Measurements from ENCODE around the gene EIF4G3.
"Not testable (repeated sequence)": the region's sequence is repeated elsewhere in the genome, so short reads cannot be mapped to it uniquely, and the experiment has no call there.

EIF4G3 gene

DNA sequence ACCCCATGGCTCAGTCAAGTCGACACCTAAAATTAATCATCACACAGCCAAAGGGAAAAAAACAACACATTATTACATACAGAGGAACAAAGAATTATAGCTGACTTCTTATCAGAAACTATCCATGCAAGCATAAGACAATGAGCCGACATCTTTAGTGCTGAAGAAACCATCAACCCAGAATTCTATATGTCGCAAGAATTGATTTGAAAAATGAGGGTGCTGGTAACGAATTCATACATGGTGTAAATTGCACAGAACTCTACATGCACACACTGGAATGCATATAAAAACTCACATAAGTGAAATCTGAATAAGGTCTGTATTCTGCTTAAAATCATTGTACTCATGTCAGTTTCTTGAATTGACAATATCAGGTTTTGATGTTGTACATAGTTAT, 25.0 kb upstream of the EIF4G3 start:
- Histone ChIP-seq H4K20me1 (ENCODE audit: insufficient read depth, low read length) (no peaks in the 10 kb centered on the region), H3K4me3 (ENCODE audit: low read depth, low read length, poor library complexity, severe bottlenecking) (no peak overlapping the region), H2AFZ (ENCODE audit: low read length) (no peak overlapping the region), H3K9ac (ENCODE audit: low read length) (no peak overlapping the region), H3F3A (ENCODE audit: insufficient read depth, low read length) (no peaks in the 10 kb centered on the region), H3K9me2 (ENCODE audit: low read depth, low read length) (no peaks in the 10 kb centered on the region), H3K79me2 (ENCODE audit: insufficient read depth, low read length) (no peaks in the 10 kb centered on the region), H3K9me3 (ENCODE audit: low read length) (no peaks in the 10 kb centered on the region), H3K4me2 (ENCODE audit: low read length) (no peak overlapping the region), H3K27ac (ENCODE audit: low read depth, low read length, poor library complexity, severe bottlenecking) (no peak overlapping the region), H3K4me1 (ENCODE audit: insufficient read depth, low read length, severe bottlenecking) (no peaks in the 10 kb centered on the region), H3K27me3 (ENCODE audit: insufficient read depth, low read length) (no peaks in the 10 kb centered on the region), H3K36me3 (ENCODE audit: insufficient read depth, low read length) (no peaks in the 10 kb centered on the region)
- TF ChIP-seq, protein P1, sequence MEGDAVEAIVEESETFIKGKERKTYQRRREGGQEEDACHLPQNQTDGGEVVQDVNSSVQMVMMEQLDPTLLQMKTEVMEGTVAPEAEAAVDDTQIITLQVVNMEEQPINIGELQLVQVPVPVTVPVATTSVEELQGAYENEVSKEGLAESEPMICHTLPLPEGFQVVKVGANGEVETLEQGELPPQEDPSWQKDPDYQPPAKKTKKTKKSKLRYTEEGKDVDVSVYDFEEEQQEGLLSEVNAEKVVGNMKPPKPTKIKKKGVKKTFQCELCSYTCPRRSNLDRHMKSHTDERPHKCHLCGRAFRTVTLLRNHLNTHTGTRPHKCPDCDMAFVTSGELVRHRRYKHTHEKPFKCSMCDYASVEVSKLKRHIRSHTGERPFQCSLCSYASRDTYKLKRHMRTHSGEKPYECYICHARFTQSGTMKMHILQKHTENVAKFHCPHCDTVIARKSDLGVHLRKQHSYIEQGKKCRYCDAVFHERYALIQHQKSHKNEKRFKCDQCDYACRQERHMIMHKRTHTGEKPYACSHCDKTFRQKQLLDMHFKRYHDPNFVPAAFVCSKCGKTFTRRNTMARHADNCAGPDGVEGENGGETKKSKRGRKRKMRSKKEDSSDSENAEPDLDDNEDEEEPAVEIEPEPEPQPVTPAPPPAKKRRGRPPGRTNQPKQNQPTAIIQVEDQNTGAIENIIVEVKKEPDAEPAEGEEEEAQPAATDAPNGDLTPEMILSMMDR (IDR thresholded peaks at IDR 0.05; ENCODE audit: low read length) = no peak
- no peak for TF ChIP-seq EZH2 (IDR thresholded peaks at IDR 0.05; ENCODE audit: borderline replicate concordance, low read length)

DNA sequence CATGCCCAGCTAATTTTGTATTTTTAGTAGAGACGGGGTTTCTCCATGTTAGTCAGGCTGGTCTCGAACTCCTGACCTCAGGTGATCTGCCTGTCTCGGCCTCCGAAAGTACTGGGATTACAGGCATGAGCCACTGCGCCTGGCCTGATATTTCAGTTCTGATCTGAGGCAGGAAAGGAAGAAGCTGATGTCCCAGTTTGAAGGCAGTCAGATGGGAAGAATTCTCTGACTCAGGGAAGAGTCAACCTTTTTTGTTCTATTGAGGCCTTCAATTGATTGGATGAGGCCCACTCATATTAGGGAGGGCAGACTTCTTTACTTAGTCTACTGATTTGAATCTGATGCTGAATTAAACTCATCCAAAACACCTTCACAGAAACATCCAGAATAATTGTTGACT, 24.5 kb upstream of the EIF4G3 start:
- not testable (repeated sequence) for H4K20me1 ChIP-seq (ENCODE audit: insufficient read depth, low read length); H3K36me3 ChIP-seq (ENCODE audit: insufficient read depth, low read length); H3K9me3 ChIP-seq (ENCODE audit: low read length); H3F3A ChIP-seq (ENCODE audit: insufficient read depth, low read length); H3K79me2 ChIP-seq (ENCODE audit: insufficient read depth, low read length); H3K27me3 ChIP-seq (ENCODE audit: insufficient read depth, low read length); H3K4me1 ChIP-seq (ENCODE audit: insufficient read depth, low read length, severe bottlenecking); H2AFZ ChIP-seq (ENCODE audit: low read length); H3K9ac ChIP-seq (ENCODE audit: low read length); H3K4me2 ChIP-seq (ENCODE audit: low read length); H3K9me2 ChIP-seq (ENCODE audit: low read depth, low read length); H3K27ac ChIP-seq (ENCODE audit: low read depth, low read length, poor library complexity, severe bottlenecking); H3K4me3 ChIP-seq (ENCODE audit: low read depth, low read length, poor library complexity, severe bottlenecking)

DNA sequence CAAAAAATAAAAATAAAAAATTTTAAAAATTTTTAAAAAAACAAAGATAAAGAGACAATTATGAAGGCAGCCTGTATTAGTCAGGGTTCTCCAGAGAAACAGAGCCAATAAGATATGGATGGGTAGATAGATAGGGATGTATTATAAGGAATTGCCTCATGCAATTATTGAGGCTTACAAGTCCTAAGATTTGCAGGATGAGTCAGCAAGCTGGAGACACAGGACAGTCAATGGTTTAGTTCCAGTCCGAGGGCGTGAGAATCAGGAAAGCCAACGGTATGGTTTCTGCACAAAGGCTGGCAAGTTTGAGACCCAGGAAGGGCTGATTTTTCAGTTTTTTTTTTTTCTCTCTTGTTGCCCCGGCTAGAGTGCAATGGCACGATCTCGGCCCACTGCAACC, 24.1 kb upstream of the EIF4G3 start:
- H3K4me1 ChIP-seq (ENCODE audit: insufficient read depth, low read length, severe bottlenecking) = no peaks in the 10 kb centered on the region

DNA sequence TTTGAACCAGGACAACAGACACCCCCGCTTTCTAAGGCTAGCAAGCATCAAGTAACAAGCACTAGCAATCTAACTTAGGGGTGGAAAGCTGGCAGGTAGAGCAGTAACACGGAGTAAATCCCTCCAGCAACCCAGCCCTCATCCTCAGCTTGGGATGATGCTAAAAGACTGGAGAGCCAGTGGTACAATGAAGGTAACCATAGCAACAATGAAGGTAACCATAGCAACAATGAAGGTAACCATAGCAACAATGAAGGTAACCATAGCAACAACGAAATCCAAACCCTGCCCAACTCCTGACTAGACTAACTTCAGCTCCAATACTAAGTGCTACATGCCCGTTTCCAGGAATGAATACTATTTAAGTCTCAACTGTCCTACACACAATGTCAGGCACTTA, 22.2 kb upstream of the EIF4G3 start:
- no peaks in the 10 kb centered on the region for H3K36me3 ChIP-seq (ENCODE audit: insufficient read depth, low read length)
- no peaks in the 10 kb centered on the region for H3K9me3 ChIP-seq (ENCODE audit: low read length)
- H2AFZ ChIP-seq (ENCODE audit: low read length) = no peak overlapping the region
- H3K4me3 ChIP-seq (ENCODE audit: low read depth, low read length, poor library complexity, severe bottlenecking) = no peak overlapping the region
- no peaks in the 10 kb centered on the region for H3K27me3 ChIP-seq (ENCODE audit: insufficient read depth, low read length)
- H3K4me1 ChIP-seq (ENCODE audit: insufficient read depth, low read length, severe bottlenecking) = no peaks in the 10 kb centered on the region
- no peaks in the 10 kb centered on the region for H4K20me1 ChIP-seq (ENCODE audit: insufficient read depth, low read length)
- no peak overlapping the region for H3K9ac ChIP-seq (ENCODE audit: low read length)
- H3K4me2 ChIP-seq (ENCODE audit: low read length) = no peak overlapping the region
- no peaks in the 10 kb centered on the region for H3K79me2 ChIP-seq (ENCODE audit: insufficient read depth, low read length)
- no peak for TF ChIP-seq EZH2 (IDR thresholded peaks at IDR 0.05; ENCODE audit: borderline replicate concordance, low read length)
- TF ChIP-seq, protein P1 (IDR thresholded peaks at IDR 0.05; ENCODE audit: low read length) = no peak
- H3K27ac ChIP-seq (ENCODE audit: low read depth, low read length, poor library complexity, severe bottlenecking) = no peak overlapping the region
- H3K9me2 ChIP-seq (ENCODE audit: low read depth, low read length) = no peaks in the 10 kb centered on the region
- H3F3A ChIP-seq (ENCODE audit: insufficient read depth, low read length) = no peaks in the 10 kb centered on the region

More for the DNA sequence above, 24.1 kb upstream of the EIF4G3 start:
- no peak overlapping the region for H3K27ac ChIP-seq (ENCODE audit: low read depth, low read length, poor library complexity, severe bottlenecking)
- H3K9ac ChIP-seq (ENCODE audit: low read length) = no peak overlapping the region
- no peaks in the 10 kb centered on the region for H4K20me1 ChIP-seq (ENCODE audit: insufficient read depth, low read length)
- TF ChIP-seq EZH2 (IDR thresholded peaks at IDR 0.05; ENCODE audit: borderline replicate concordance, low read length) = no peak
- TF ChIP-seq, protein P1 (IDR thresholded peaks at IDR 0.05; ENCODE audit: low read length) = no peak
- H3K27me3 ChIP-seq (ENCODE audit: insufficient read depth, low read length) = no peaks in the 10 kb centered on the region
- H3K9me3 ChIP-seq (ENCODE audit: low read length) = no peaks in the 10 kb centered on the region
- no peaks in the 10 kb centered on the region for H3K9me2 ChIP-seq (ENCODE audit: low read depth, low read length)
- H2AFZ ChIP-seq (ENCODE audit: low read length) = no peak overlapping the region
- no peaks in the 10 kb centered on the region for H3K36me3 ChIP-seq (ENCODE audit: insufficient read depth, low read length)
- no peaks in the 10 kb centered on the region for H3F3A ChIP-seq (ENCODE audit: insufficient read depth, low read length)
- H3K79me2 ChIP-seq (ENCODE audit: insufficient read depth, low read length) = no peaks in the 10 kb centered on the region
- H3K4me2 ChIP-seq (ENCODE audit: low read length) = no peak overlapping the region
- H3K4me3 ChIP-seq (ENCODE audit: low read depth, low read length, poor library complexity, severe bottlenecking) = no peak overlapping the region

Measured in OCI-LY1 (cell line).